OCI-LY7 (cell line): ENCODE results near the gene MTHFR. TPM values are rescaled to one million over a fixed set of nuclear protein-coding genes. Genes with fewer than 3 reads are reported as not detected.

Source experiments
- BruUV-seq: library from RNA; stranded (reverse); fragments of 400-500 nt; replicated peaks from 2 replicates; lab custom pipeline; 2021; lab: Mats Ljungman, UMichigan
- CTCF ChIA-PET: fragments of 300-600 bp; sonication (Branson Sonifier 250); formaldehyde crosslinking; loops from one replicate; lab custom pipeline; 2022; ENCODE audit warnings: antibody characterized with exemption; ENCODE audit not compliant: unreplicated experiment; lab: Charles Lee
- POLR2A ChIA-PET: fragments of 300-600 bp; sonication (Branson Sonifier 250); formaldehyde crosslinking; loops from one replicate; lab custom pipeline; 2022; ENCODE audit warnings: antibody characterized with exemption; lab: Charles Lee
- DNase-seq: peaks from one replicate; pipeline ENCODE4 v3.0.0-alpha.2; 2015; ENCODE audit warnings: low spot score
- H2AFZ ChIP-seq: fragments of 200-600 bp; sonication (generic), shearing (Covaris generic); 2 replicates; pipeline ENCODE4 v1.6.1; 2014; ENCODE audit warnings: mild to moderate bottlenecking, antibody characterized with exemption, low read length, moderate library complexity
- H3K27ac ChIP-seq: fragments of 200-600 bp; sonication (generic); 2 replicates; pipeline ENCODE4 v1.5.1; 2014; ENCODE audit warnings: mixed run types, low read depth, mild to moderate bottlenecking, moderate library complexity, low read length, inconsistent platforms; ENCODE audit not compliant: poor library complexity, severe bottlenecking
- H3K36me3 ChIP-seq: fragments of 200-600 bp; sonication (generic); 2 replicates; pipeline ENCODE4 v1.6.1; 2014; ENCODE audit warnings: mild to moderate bottlenecking, antibody characterized with exemption, low read length, moderate library complexity, mixed read lengths; ENCODE audit not compliant: insufficient read depth
- H3K4me1 ChIP-seq: fragments of 200-600 bp; sonication (generic); 2 replicates; pipeline ENCODE4 v1.5.1; 2014; ENCODE audit warnings: mild to moderate bottlenecking, low read length; ENCODE audit not compliant: insufficient read depth, poor library complexity, severe bottlenecking
- H3K4me2 ChIP-seq: fragments of 200-600 bp; sonication (generic); 2 replicates; pipeline ENCODE4 v1.6.1; 2014; ENCODE audit warnings: mild to moderate bottlenecking, low read length
- H3K4me3 ChIP-seq: fragments of 200-600 bp; sonication (generic); 2 replicates; pipeline ENCODE4 v1.5.1; 2014; ENCODE audit warnings: mild to moderate bottlenecking, low read depth, low read length; ENCODE audit not compliant: poor library complexity, severe bottlenecking
- H3K79me2 ChIP-seq: fragments of 200-600 bp; sonication (generic); 2 replicates; pipeline ENCODE4 v1.6.1; 2016; ENCODE audit warnings: low read depth, mild to moderate bottlenecking, low read length, moderate library complexity, mixed read lengths; ENCODE audit not compliant: insufficient read depth
- H3K9me2 ChIP-seq: fragments of 200-600 bp; sonication (generic); 2 replicates; pipeline ENCODE4 v1.6.1; 2016; ENCODE audit warnings: mild to moderate bottlenecking, low read length, mixed read lengths; ENCODE audit not compliant: insufficient read depth
- H3K9me3 ChIP-seq: fragments of 200-600 bp; sonication (generic); 2 replicates; pipeline ENCODE4 v1.6.1; 2014; ENCODE audit warnings: mild to moderate bottlenecking, mixed run types, low read length, mixed read lengths
- H4K20me1 ChIP-seq: fragments of 200-600 bp; sonication (generic); 2 replicates; pipeline ENCODE4 v1.6.1; 2014; ENCODE audit warnings: mild to moderate bottlenecking, antibody characterized with exemption, low read length, moderate library complexity, mixed read lengths; ENCODE audit not compliant: insufficient read depth
- EZH2phosphoT487 ChIP-seq: fragments of 200-600 bp; sonication (generic); IDR thresholded peaks from 2 replicates; pipeline ENCODE4 v1.6.1; 2018; ENCODE audit warnings: low read depth, borderline replicate concordance, mild to moderate bottlenecking, mixed run types, antibody characterized with exemption, low read length, moderate library complexity, mixed read lengths
- intact Hi-C: fragments of 100-400 bp; cut with micrococcal nuclease; formaldehyde crosslinking; loops from one replicate; pipeline ENCODE4 v1.10.0; 2022; ENCODE audit not compliant: unreplicated experiment
- total RNA-seq, 2 experiments: library from RNA; depleted of rRNA in 1 of 2; stranded (reverse); fragments of >200 nt in 1 of 2; shearing (Covaris generic) in 1 of 2; gene quantifications; 2 replicates each; pipeline ENCODE4 v1.2.3, GENCODE V29; 2014 to 2022
- TF ChIP-seq, protein P1 (sequence below): fragments of 200-600 bp; sonication (generic); conservative IDR thresholded peaks from 2 replicates; pipeline ENCODE4 v1.5.1; 2014; ENCODE audit warnings: mild to moderate bottlenecking, antibody characterized with exemption, low read length, moderate library complexity, mixed read lengths

The MTHFR gene
- total RNA-seq, 2 experiments from 2014 or later: 31.6 to 54.6 TPM

DNA sequence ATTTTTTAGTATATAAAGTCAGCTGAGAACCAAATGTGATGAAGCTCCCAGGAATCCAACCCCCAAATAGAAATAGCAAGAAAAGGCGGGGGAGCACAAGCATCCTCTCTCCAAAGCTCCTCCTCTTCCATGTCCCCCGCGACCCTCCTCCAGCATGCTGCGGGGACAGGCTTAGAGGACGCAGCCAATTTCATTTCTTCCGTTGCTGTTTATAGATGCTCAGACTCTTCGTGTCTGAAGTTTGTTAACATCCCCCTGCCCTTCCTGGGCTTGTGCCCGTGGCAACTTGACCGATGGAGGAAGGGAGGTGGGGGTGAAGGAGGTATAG lies 42.6 kb upstream of the MTHFR start:
- ChIA-PET CTCF (no interaction called here), POLR2A (interaction anchor here (1.1 to 1.3 kb wide), 2 partner anchors 9 to 59 kb away, joined by 3 to 5 read pairs; no protein-coding TSS in a partner anchor)
- DNase-seq: no peak
- intact Hi-C loops: no loop called here
- peaks cover 33% of the 10 kb centered on the region for H3K36me3 ChIP-seq
- no peaks in the 10 kb centered on the region for H3K9me3 ChIP-seq
- no peak overlapping the region for H3K4me2 ChIP-seq
- H3K79me2 ChIP-seq: no peaks in the 10 kb centered on the region
- no peaks in the 10 kb centered on the region for H3K9me2 ChIP-seq
- no TSS peak for BruUV-seq
- no peak overlapping the region for H3K4me3 ChIP-seq
- TF ChIP-seq, protein P1, sequence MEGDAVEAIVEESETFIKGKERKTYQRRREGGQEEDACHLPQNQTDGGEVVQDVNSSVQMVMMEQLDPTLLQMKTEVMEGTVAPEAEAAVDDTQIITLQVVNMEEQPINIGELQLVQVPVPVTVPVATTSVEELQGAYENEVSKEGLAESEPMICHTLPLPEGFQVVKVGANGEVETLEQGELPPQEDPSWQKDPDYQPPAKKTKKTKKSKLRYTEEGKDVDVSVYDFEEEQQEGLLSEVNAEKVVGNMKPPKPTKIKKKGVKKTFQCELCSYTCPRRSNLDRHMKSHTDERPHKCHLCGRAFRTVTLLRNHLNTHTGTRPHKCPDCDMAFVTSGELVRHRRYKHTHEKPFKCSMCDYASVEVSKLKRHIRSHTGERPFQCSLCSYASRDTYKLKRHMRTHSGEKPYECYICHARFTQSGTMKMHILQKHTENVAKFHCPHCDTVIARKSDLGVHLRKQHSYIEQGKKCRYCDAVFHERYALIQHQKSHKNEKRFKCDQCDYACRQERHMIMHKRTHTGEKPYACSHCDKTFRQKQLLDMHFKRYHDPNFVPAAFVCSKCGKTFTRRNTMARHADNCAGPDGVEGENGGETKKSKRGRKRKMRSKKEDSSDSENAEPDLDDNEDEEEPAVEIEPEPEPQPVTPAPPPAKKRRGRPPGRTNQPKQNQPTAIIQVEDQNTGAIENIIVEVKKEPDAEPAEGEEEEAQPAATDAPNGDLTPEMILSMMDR: no peak
- no peak for TF ChIP-seq EZH2phosphoT487
- no peak overlapping the region for H2AFZ ChIP-seq
- H4K20me1 ChIP-seq: no peaks in the 10 kb centered on the region
- no peak overlapping the region for H3K27ac ChIP-seq
- peaks cover 11% of the 10 kb centered on the region for H3K4me1 ChIP-seq

DNA sequence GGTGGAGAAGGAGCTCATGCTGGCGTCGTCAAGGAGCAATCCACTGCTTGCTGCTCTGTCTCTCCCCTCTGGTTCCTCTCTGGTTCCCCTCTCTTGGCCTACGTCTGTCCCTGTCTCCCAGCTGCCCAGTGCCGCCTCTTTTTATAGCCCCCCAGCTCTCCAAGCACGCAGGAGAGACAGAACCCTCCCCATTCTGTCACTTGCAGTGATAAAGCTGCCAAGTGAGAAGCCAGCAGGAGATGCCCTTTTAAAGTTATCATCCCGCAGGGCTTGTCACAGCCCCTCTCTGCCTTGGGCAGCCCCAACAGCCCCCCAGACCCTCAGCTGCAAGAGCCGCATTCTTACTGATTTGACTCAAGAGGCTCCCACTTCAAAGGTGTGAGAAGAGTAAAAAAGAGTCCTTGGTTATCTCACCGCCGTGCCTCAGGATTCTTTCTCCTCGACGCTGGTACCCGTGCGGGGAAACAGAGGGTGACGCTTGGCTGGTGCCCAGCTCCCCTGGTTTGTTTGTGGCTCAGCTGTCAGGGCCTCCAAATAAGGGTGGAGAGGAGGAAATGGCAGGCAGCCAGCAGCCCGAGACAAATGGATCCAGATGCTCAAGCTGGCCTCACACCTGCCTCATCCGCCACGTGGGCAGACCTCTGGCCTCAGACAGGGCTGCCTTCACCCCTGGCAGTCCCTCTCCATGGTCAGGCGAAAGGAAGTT lies 42.1 kb upstream of the MTHFR start, which contains the start of gene NPPA:
NPPA (minus strand) TSS at position 117 of the 706 bp plus-strand sequence; CDS start at position 18, 99 bp downstream.
- POLR2A ChIA-PET: interaction anchor here (1.1 to 1.3 kb wide), 2 partner anchors 9 to 60 kb away, joined by 3 to 5 read pairs; no protein-coding TSS in a partner anchor
- BruUV-seq: no TSS peak
- no peak within 1 kb of the TSS for H3K4me3 ChIP-seq

More for the DNA sequence above, 42.1 kb upstream of the MTHFR start, which contains the start of gene NPPA:
- Histone ChIP-seq H3K9me3 (no peaks in the 10 kb centered on the region), H4K20me1 (no peaks in the 10 kb centered on the region), H3K79me2 (no peaks in the 10 kb centered on the region), H3K36me3 (peaks cover 34% of the 10 kb centered on the region), H3K4me1 (peaks cover 13% of the 10 kb centered on the region), H3K4me2 (no peak within 1 kb of the TSS), H2AFZ (no peak within 1 kb of the TSS), H3K27ac (no peak within 1 kb of the TSS), H3K9me2 (no peaks in the 10 kb centered on the region)
- peak; percentile 52 for DNase-seq
- CTCF ChIA-PET: interaction anchor here (0.9 kb wide), 1 partner anchor 9 kb away, joined by 3 read pairs; no protein-coding TSS in a partner anchor
- TF ChIP-seq, protein P1: no peak
- no peak for TF ChIP-seq EZH2phosphoT487
- intact Hi-C loops: no loop called here
